ENCODE data around the gene CPT1A.

DNA sequence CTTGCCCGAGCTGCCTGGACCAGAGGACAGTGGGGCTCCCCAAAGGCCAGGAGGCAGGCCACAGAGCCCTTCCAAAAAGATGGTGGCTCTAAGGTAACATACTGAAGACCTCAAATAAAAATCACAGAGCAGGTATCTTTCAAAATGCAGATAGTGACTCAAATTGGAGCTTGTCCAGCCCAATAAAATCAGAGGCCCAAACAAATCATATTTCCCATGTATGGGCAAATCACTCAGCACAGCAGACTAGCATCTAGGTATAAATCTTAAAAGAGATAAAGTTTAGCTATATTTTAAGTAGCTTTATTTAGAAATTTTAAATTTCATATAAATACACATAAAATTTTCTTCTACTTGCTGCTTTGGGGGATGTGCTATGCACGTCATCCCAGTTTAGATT lies 93.7 kb downstream of the CPT1A start:
- TF ChIP-seq, protein P1, sequence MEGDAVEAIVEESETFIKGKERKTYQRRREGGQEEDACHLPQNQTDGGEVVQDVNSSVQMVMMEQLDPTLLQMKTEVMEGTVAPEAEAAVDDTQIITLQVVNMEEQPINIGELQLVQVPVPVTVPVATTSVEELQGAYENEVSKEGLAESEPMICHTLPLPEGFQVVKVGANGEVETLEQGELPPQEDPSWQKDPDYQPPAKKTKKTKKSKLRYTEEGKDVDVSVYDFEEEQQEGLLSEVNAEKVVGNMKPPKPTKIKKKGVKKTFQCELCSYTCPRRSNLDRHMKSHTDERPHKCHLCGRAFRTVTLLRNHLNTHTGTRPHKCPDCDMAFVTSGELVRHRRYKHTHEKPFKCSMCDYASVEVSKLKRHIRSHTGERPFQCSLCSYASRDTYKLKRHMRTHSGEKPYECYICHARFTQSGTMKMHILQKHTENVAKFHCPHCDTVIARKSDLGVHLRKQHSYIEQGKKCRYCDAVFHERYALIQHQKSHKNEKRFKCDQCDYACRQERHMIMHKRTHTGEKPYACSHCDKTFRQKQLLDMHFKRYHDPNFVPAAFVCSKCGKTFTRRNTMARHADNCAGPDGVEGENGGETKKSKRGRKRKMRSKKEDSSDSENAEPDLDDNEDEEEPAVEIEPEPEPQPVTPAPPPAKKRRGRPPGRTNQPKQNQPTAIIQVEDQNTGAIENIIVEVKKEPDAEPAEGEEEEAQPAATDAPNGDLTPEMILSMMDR (IDR thresholded peaks at IDR 0.05 in 2 of 3, conservative IDR thresholded peaks at IDR 0.05 in 1 of 3; ENCODE audit: control insufficient read depth in 2 of 3, extremely low read depth in 1 of 3, insufficient read depth in 1 of 3, low read depth in 3 of 3, low read length in 3 of 3), result no peak
- no peak for TF ChIP-seq BCLAF1 (IDR thresholded peaks at IDR 0.05)
- TF ChIP-seq ATF7 (IDR thresholded peaks at IDR 0.05; ENCODE audit: low read depth), result no peak
- TF ChIP-seq EZH2 (IDR thresholded peaks at IDR 0.05; ENCODE audit: borderline replicate concordance, control insufficient read depth, low read depth, low read length), result no peak
- TF ChIP-seq CBX5 (IDR thresholded peaks at IDR 0.05; ENCODE audit: low read depth), result no peak
- no peak for TF ChIP-seq ZBTB11 (CRISPR knock-in tag; IDR thresholded peaks at IDR 0.05)
- no peak for TF ChIP-seq ZSCAN29 (IDR thresholded peaks at IDR 0.05)
- no peak for TF ChIP-seq NFYA (IDR thresholded peaks at IDR 0.05; ENCODE audit: borderline replicate concordance, low read depth, low read length)
- TF ChIP-seq CUX1 (IDR thresholded peaks at IDR 0.05; ENCODE audit: insufficient replicate concordance, low read depth, low read length), result no peak
- TF ChIP-seq GABPA (IDR thresholded peaks at IDR 0.05; ENCODE audit: low read depth), result no peak
- no peak for TF ChIP-seq SP1 (IDR thresholded peaks at IDR 0.05; ENCODE audit: low read depth, low read length)
- no peak for TF ChIP-seq CBFB (IDR thresholded peaks at IDR 0.05; ENCODE audit: low read depth)
- TF ChIP-seq MXI1 (IDR thresholded peaks at IDR 0.05; ENCODE audit: low read depth, low read length), result no peak
